GM10847 (cell line): Measurements from ENCODE around the gene CUL9.

Experiments used
- POLR2A ChIP-seq: IDR thresholded peaks from 2 replicates; pipeline ENCODE4 v1.6.1; 2011; ENCODE audit not compliant: insufficient read length; ENCODE audit errors: extremely low read depth

CUL9 gene

DNA sequence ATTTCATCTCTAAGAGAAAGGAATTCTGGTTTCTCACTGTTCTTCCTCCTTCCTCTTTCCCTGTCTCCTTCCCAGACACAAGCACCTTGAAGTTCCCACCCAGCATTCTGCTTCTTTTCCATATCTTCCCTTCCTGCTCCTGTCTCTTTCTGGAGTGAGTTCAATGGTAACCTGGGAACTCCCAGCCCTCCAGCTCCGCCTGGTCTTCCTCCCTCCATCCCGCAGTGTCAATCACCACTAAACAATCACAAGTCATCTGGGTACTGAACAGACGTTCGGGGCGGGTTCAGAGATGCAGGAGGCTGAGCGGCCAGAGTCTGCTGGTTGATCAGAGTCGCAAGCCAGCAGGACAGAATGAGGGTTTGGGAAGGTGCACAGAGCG, 69.0 kb downstream of the CUL9 start:
- no peak for TF ChIP-seq POLR2A

DNA sequence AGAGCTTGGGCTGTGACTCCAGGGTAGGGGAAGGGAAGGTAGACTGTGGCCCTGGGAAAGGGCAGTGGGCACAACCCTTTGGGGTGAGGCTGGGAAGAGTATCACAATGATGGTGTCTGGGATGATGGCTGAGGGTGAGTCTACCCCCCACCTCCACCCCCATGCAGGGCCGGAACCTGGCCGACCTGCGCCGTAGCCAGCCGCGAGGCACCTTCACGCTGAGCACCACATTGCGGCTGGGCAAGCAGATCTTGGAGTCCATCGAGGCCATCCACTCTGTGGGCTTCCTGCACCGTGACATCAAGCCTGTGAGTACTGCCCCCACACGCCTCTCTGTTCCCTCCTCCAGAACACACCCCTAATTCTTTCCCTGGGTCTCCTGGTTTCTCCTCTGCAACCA, 71.4 kb downstream of the CUL9 start:
- TF ChIP-seq POLR2A = no peak

DNA sequence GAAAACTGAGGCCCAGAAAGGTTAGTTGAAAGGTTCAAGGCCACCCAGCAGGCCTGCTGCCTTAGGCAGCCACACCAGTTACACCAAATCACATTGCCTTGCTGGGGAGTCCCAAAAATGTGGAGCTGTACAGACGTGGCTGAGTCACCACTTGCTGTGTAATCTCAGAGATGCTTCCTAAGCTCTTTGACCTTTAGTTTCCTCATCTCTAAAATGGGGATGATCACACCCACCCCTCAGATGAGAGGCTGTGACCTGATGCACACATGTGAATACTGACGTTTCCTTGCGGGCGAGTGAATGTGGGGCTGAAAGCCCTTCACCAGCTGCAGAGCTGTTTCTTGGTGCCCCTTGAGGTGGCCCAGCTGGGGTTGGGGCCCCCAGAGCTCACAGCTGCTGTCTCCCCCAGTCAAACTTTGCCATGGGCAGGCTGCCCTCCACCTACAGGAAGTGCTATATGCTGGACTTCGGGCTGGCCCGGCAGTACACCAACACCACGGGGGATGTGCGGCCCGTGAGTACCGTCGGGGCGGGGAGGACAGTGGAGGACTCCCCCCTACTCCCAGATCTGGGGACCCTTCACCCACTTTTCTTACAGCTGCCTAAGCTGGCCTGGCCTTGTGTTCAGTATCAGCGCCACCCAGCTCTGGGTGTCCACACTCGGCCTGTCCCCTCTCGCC, 72.3 kb downstream of the CUL9 start:
- TF ChIP-seq POLR2A = no peak

DNA sequence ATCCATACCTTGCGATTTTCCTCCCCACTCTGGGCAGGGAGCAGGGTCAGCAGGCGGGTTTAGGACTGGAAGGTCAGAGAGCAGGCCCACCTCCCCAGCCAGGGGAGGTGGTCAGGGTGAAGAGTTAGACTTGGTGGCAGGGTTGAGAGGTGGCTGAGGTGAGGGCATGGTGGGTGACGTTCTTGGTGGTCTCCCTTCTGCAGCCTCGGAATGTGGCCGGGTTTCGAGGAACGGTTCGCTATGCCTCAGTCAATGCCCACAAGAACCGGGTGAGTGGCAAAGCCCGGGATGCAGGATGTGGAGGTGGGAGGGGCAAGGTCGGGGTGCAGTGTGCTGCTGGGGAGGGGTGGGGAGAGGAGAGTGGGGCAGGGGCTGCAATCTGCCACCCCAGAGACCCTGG, 72.8 kb downstream of the CUL9 start:
- no peak for TF ChIP-seq POLR2A

DNA sequence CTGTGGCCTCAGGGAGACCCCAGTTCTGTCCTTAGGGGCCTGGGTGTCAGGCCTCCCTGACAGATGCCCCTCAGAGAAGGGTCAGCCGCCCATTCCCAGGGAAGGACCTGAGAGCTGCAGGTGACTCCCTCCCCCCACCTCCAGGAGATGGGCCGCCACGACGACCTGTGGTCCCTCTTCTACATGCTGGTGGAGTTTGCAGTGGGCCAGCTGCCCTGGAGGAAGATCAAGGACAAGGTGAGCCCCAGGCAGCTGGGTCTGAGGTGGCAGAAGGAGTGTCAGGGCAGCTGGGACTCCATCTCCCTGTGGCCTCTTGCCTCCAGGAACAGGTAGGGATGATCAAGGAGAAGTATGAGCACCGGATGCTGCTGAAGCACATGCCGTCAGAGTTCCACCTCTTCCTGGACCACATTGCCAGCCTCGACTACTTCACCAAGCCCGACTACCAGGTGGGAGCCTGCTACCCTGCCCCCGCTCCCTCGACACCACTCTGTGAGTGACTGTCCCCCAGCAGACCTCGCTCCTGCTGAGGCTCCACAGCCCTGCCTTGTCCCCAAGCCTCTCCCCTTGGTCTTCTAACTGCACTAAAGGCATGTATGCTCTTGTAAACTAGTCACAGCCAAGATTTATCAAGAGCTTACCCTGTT, 73.5 kb downstream of the CUL9 start:
- TF ChIP-seq POLR2A = no peak

DNA sequence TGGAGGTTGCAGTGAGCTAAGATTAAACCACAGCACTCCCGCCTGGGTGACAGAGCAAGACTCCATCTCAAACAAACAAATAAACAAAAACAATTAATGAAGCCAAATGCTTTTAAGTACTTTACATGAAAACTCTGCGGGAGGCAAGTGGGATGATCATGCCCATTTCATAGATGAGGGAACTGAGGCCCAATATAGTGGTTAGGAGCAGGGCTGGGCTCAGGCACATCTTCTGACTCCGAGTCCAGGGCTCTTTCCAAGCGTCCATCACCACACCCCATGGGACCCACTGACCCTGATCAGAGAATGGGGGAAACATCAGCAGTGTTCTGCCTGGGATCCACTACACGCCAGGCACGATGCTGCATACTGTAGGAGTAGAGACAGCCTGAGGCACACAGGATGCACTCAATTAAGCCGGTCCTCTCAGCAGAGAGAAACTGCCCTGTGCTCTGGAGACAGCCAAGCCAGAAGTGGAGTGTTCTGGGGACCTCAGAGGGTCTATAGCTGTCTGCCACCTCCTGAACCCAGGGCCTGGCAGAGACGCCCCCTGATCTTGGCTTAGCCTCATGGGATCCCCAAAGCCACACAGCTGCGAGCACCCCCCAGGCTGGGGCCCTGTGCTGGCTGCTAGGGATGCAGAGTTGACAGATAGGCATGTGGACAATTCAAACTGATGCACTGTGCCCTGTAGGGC, 74.8 kb downstream of the CUL9 start:
- TF ChIP-seq POLR2A = no peak

DNA sequence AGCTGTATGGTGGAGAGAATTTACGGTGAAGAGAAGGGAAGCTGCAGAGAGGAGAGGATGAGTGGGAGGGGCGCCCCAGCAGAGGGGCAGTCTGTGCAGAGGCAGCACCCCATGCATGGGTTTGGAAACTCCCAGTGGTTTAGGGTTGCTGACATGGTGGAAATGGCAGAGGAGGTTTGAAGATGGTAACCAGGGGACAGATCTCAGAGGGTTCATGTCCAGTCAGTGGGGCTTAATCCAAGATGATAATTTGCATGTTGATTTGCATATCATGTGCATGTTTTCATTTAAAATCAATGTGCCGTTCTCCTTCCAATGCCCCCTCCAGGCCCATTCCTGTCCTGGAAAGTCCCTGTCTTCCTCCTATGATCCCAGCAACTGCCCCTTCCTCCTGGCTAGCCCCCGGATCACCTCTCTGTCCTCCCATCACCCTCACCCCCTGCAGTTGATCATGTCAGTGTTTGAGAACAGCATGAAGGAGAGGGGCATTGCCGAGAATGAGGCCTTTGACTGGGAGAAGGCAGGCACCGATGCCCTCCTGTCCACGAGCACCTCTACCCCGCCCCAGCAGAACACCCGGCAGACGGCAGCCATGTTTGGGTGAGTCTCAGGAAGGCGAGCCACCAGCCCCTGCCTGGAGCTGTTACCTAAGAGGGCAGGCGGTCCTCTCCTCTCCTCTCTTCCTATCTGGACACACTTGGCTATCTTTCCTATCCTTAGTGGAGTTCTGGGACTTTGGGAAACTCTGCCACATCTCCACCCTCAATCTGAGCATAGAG, 75.6 kb downstream of the CUL9 start:
- no peak for TF ChIP-seq POLR2A

DNA sequence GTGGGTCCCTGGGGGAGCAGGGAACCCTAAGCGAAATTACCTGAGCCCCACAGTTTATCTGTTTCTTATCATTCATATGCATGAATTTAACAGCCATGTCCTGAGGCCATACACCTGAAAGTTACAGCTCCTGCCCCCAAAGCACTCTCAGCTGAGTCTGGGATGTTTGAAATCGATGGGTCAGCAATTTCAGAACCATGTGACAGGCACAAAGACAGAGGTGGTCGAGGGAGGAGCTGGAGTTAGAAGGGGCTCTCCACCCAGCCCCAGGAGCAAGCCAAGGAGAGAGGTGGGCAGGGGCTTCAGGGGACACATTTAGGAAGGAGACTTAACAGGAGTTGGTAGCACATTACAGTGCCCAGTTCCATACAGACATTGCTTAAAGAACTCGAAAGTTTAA, 76.2 kb downstream of the CUL9 start:
- TF ChIP-seq POLR2A = no peak

DNA sequence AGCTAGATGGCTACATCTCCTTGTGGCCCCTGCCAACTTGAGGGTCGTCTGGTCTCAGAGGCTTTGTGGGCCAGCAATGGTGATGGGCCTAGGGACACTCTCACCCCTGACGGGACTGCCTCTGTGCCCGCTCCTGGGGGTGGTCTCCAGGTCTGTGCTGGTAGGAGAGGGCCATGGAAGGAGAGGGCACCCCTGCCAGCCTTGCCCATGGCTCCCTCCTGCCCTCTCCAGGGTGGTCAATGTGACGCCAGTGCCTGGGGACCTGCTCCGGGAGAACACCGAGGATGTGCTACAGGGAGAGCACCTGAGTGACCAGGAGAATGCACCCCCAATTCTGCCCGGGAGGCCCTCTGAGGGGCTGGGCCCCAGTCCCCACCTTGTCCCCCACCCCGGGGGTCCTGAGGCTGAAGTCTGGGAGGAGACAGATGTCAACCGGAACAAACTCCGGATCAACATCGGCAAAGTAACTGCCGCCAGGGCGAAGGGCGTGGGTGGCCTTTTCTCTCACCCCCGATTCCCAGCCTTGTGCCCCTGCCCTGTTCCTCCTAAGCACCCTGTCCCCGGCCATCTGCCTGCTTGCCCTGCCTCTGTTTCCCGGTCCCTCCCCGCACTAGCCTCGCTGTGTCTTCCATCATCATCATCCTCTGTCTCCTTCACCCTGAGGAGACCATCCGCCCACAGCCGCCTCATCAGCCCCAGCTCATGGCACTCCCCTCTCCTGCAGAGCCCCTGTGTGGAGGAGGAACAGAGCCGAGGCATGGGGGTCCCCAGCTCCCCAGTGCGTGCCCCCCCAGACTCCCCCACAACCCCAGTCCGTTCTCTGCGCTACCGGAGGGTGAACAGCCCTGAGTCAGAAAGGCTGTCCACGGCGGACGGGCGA, 77.1 kb downstream of the CUL9 start:
- no peak for TF ChIP-seq POLR2A

DNA sequence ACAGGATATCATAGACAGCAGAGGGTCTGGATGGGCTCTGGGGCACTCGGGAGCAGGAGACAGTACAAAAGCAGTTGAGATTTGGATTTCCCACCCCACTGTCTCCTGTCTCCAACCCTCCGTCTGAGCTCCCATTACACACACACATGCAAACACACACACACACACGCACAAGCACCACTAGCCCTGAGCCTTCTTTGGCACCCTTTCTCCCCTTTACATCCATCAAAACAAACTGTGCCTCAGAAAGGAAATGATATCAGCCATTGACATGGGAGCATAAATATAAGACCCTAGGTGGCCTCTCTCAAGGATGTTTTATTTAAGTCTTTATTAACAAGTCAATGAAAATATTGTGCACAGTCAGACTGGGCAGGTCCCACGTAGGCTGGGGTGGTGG, 78.8 kb downstream of the CUL9 start:
- TF ChIP-seq POLR2A = no peak

DNA sequence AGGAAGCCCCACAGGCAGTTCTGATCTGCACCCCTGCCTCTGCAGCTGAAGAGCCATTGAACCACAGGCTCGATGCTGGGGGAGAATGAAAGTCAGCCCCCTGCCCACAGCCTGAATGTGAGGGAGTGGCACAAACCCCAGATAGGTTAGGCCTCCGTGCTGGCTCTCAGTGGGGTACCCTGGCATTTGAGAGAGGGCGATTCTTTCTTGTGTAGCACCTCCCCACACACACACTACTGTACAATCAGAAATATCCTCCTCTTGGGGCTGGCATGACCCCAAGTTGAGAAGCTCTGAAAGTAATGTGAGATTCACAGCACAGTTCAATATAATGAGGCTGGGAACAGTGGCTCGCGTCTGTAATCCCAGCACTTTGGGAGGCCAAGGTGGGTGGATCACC, 79.2 kb downstream of the CUL9 start:
- TF ChIP-seq POLR2A = no peak

DNA sequence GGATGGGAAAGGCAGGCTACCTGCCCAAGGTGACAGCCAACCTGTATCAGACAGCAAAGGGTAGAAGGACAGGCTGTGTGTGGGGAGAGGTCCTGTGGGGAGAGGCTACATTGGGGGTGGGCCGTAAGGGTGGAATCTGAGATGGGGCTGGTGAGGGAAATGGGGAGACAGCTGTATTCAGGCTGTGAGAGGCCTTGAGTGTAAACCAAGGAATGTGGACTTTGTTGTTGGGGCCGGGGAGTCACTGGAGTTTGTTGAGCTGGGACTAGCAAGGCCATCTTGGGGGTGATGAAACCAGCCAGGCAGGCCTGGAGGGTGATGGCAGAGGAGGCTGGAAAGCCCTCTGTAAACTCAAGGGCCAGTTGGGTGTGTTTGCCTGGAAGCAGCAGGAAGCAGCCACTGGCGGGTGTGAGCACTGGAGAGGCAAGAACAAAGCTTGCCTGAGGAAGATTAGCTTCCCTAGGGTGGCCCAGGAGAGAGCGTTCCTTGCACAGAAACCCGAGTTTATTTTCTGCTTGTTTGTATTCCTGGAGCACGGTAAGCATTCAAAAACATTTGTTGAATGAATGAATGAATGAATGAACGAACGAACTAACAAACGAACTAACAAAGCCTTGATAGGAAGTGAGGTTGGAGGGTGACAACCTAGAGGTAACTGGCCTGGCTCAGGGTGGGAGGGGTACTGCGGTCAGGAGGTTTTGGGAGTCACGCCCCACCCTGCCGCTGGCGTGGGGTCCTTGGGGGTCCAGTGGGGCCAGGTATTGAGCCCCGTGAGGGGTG, 80.2 kb downstream of the CUL9 start:
- no peak for TF ChIP-seq POLR2A

DNA sequence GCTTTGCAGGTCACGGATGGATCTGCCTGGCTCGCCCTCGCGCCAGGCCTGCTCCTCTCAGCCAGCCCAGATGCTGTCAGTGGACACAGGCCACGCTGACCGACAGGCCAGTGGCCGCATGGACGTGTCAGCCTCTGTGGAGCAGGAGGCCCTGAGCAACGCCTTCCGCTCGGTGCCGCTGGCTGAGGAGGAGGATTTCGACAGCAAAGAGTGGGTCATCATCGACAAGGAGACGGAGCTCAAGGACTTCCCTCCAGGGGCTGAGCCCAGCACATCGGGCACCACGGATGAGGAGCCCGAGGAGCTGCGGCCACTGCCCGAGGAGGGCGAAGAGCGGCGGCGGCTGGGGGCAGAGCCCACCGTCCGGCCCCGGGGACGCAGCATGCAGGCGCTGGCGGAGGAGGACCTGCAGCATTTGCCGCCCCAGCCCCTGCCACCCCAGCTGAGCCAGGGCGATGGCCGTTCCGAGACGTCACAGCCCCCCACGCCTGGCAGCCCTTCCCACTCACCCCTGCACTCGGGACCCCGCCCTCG, 80.9 kb downstream of the CUL9 start:
- no peak for TF ChIP-seq POLR2A
